Ascending aorta (tissue), 2 donors: Measurements from ENCODE around the gene MTSS2. TPM values are rescaled to one million over a fixed set of nuclear protein-coding genes. Genes with fewer than 3 reads are reported as not detected.
A peak's percentile ranks its signal among the peaks of the same experiment; 100 is the strongest.

Experiments used
- DNase-seq, 2 donors: peaks; one replicate each; pipeline ENCODE4 v3.0.0-alpha.2; 2019; ENCODE audit warnings: low spot score in 2 of 2
- H3K27ac ChIP-seq, 2 donors: fragments of 200-600 bp; sonication (generic); one replicate each; pipeline ENCODE4 v1.5.1; 2016 to 2017; ENCODE audit warnings: mild to moderate bottlenecking in 1 of 2
- H3K27me3 ChIP-seq: fragments of 200-600 bp; sonication (generic); one replicate; pipeline ENCODE4 v1.5.1; 2017
- H3K36me3 ChIP-seq, 2 donors: fragments of 200-600 bp; sonication (generic); one replicate each; pipeline ENCODE4 v1.5.1; 2016
- H3K4me1 ChIP-seq, 2 donors: fragments of 200-600 bp; sonication (generic); one replicate each; pipeline ENCODE4 v1.5.1; 2016 to 2017; ENCODE audit warnings: mild to moderate bottlenecking in 1 of 2
- H3K4me3 ChIP-seq, 2 donors: fragments of 200-600 bp; sonication (generic); one replicate each; pipeline ENCODE4 v1.5.1; 2016 to 2017; ENCODE audit warnings: mild to moderate bottlenecking in 1 of 2
- H3K9me3 ChIP-seq, 2 donors: fragments of 200-600 bp; sonication (generic); one replicate each; pipeline ENCODE4 v1.5.1; 2016
- CTCF ChIP-seq, 3 experiments: fragments of 200-600 bp in 2 of 3; fragments of 450-650 bp in 1 of 3; sonication (generic) in 2 of 3; IDR thresholded peaks; one replicate each; pipeline ENCODE4 v1.5.1; 2016 to 2019; ENCODE audit warnings: antibody characterized with exemption in 3 of 3, mild to moderate bottlenecking in 1 of 3, moderate library complexity in 1 of 3
- intact Hi-C: fragments of 100-400 bp; cut with DNase I; formaldehyde crosslinking; loops from one replicate; pipeline ENCODE4 v1.15.1; 2023
- total RNA-seq: library from RNA; depleted of rRNA; stranded (reverse); fragments of >200 nt; gene quantifications from one replicate; pipeline ENCODE4 v1.1.0, GENCODE V29; 2016

The MTSS2 gene
- total RNA-seq, 1 donor from 2014 or later: 98.6 TPM

GRCh38 chr16:70678121-70678897 is 7.5 kb downstream of the MTSS2 start:
- Histone ChIP-seq H3K36me3 (peaks cover 53 to 70% of the 10 kb centered on the region in 2 donors), H3K27ac (peak overlapping the region; percentile 21 to 34), H3K9me3 (no peaks in the 10 kb centered on the region), H3K27me3 (no peaks in the 10 kb centered on the region), H3K4me3 (no peak overlapping the region), H3K4me1 (peaks cover 13 to 33% of the 10 kb centered on the region in 2 donors)
- intact Hi-C loops: no loop called here
- no peak for TF ChIP-seq CTCF (IDR thresholded peaks at IDR 0.05)
- no peak for DNase-seq

GRCh38 chr16:70677499-70678120 is 8.2 kb downstream of the MTSS2 start:
- H3K27ac ChIP-seq: peak overlapping the region in 1 of 2 donors; percentile 34
- peaks cover 60 to 76% of the 10 kb centered on the region in 2 donors for H3K36me3 ChIP-seq
- DNase-seq: no peak
- no peaks in the 10 kb centered on the region for H3K27me3 ChIP-seq
- no peak overlapping the region for H3K4me3 ChIP-seq
- TF ChIP-seq CTCF (IDR thresholded peaks at IDR 0.05): no peak
- peaks cover 12 to 26% of the 10 kb centered on the region in 2 donors for H3K4me1 ChIP-seq
- no peaks in the 10 kb centered on the region for H3K9me3 ChIP-seq
- intact Hi-C loops: no loop called here

- Histone ChIP-seq H3K4me3 (no peak overlapping the region), H3K27me3 (no peaks in the 10 kb centered on the region), H3K36me3 (peaks cover 61 to 78% of the 10 kb centered on the region in 2 donors), H3K4me1 (peaks cover 8 to 19% of the 10 kb centered on the region in 2 donors), H3K9me3 (no peaks in the 10 kb centered on the region), H3K27ac (peak overlapping the region in 1 of 2 donors; percentile 48)
- DNase-seq: peak in 1 of 2 donors; percentile 62
- TF ChIP-seq CTCF (IDR thresholded peaks at IDR 0.05): no peak
- intact Hi-C loops: no loop called here
These were observed 9.0 kb downstream of the MTSS2 start for GRCh38 chr16:70676675-70677498.

- intact Hi-C loops: no loop called here
- no peaks in the 10 kb centered on the region for H3K27me3 ChIP-seq
- H3K9me3 ChIP-seq: no peaks in the 10 kb centered on the region
- no peak overlapping the region for H3K4me3 ChIP-seq
- peaks cover under 1 to 10% of the 10 kb centered on the region in 2 donors for H3K4me1 ChIP-seq
- H3K36me3 ChIP-seq: peaks cover 65 to 87% of the 10 kb centered on the region in 2 donors
- DNase-seq: peak in 1 of 2 donors; percentile 60
- TF ChIP-seq CTCF (IDR thresholded peaks at IDR 0.05): no peak
- peak overlapping the region; percentile 7 to 48 for H3K27ac ChIP-seq
These were observed 9.9 kb downstream of the MTSS2 start for GRCh38 chr16:70675851-70676513.
